Spinal cord (tissue), 10 donors: ENCODE results near the gene HCAR3. TPM values are rescaled to one million over a fixed set of nuclear protein-coding genes. Genes with fewer than 3 reads are reported as not detected.
A peak's percentile ranks its signal among the peaks of the same experiment; 100 is the strongest.

Source experiments
- DNase-seq, 6 donors: peaks; one replicate each; pipeline versions ENCODE4 v3.0.0 to v3.0.0-alpha.2; 2013 to 2015; ENCODE audit warnings: low spot score in 6 of 6, low read depth in 4 of 6
- H3K27ac ChIP-seq: one replicate; pipeline ENCODE4 v1.5.1; 2013; ENCODE audit warnings: low read depth, low read length, control low read depth
- H3K27me3 ChIP-seq: one replicate; pipeline ENCODE4 v1.6.1; 2013; ENCODE audit warnings: low read length; ENCODE audit not compliant: control insufficient read depth, insufficient read depth
- H3K36me3 ChIP-seq: one replicate; pipeline ENCODE4 v1.6.1; 2013; ENCODE audit warnings: low read length; ENCODE audit not compliant: control insufficient read depth, insufficient read depth
- H3K4me1 ChIP-seq: one replicate; pipeline ENCODE4 v1.6.1; 2013; ENCODE audit warnings: low read length; ENCODE audit not compliant: control insufficient read depth, insufficient read depth
- H3K4me3 ChIP-seq: one replicate; pipeline ENCODE4 v1.5.1; 2013; ENCODE audit warnings: low read depth, low read length, control low read depth
- H3K9me3 ChIP-seq: one replicate; pipeline ENCODE4 v1.6.1; 2013; ENCODE audit warnings: low read length; ENCODE audit not compliant: control insufficient read depth, insufficient read depth
- WGBS: methylation state at CpG from one replicate; pipeline ENCODE4 v1.1.5; 2013; ENCODE audit warnings: missing lambda C conversion rate; ENCODE audit not compliant: insufficient coverage; 5-methylcytosine and 5-hydroxymethylcytosine counted together
- polyA plus RNA-seq, 2 donors: library from polyadenylated mRNA; unstranded; fragments of 120-200 nt; gene quantifications; one replicate each; pipeline ENCODE4 v1.2.1, GENCODE V29; 2013; ENCODE audit not compliant: insufficient read length in 2 of 2
- total RNA-seq, 2 donors: library from RNA; depleted of rRNA in 1 of 2; stranded (reverse); fragments of 120-200 nt in 1 of 2; fragments of >200 nt in 1 of 2; gene quantifications; one replicate each; pipeline versions ENCODE4 v1.2.3 to v1.2.4, GENCODE V29; 2013 to 2014
- donor health status: healthy.

HCAR3 gene
- total and polyA plus RNA-seq, 4 donors, result 0.44 to 1.3 TPM; not detected in 2

DNA sequence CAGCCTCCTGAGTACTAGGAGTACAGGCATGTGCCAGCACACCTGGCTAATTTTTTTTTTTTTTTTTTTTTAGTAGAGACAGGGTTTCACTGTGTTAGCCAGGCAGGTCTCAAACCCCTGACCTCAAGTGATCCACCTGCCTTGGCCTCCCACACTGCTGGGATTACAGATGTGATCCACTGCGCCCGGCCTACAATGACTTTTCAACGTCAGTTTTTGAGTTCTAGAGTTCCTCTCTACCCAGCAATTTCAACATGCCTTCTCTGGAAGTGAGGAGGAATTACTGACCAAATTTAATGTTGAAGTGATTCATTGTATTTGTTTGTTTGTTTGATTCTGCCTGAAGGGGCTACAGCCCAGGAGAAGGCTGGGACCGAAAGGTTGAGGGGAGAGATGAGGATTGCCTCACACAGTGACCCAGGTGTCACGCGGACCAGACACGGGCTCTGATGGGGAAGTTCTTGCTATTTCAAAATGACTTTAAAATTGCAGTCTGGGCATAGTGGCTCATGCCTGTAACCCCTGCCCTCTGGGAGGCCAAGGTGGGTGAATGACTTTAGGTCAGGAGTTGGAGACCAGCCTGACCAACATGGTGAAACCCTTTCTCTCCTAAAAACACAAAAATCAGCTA lies 27.4 kb upstream of the HCAR3 start:
- no peak overlapping the region for H3K4me3 ChIP-seq
- H3K27ac ChIP-seq, result no peak overlapping the region
- no peaks in the 10 kb centered on the region for H3K9me3 ChIP-seq
- no peak for DNase-seq
- H3K36me3 ChIP-seq, result no peaks in the 10 kb centered on the region
- H3K4me1 ChIP-seq, result no peaks in the 10 kb centered on the region
- 87% methylated on average over 4 of the region's 7 CpGs for WGBS
- no peaks in the 10 kb centered on the region for H3K27me3 ChIP-seq

DNA sequence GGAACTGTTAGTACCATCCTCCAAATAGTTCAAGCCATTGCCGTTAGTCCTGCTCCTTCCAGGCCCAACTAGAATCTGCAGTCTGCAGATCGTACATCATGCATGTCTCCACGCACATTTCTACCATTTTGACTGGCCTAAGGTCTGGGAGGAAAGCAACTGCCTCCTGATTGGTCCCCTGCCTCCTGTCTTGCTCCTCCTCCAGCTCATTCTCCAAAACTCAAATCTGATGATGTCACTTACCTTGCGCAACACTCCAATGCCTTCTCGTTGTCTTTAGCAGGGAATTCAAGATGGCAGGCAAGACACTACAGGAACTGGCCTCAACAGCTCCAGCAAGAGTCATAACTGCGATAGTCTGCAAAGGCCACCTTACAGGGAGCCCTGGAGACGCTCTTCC lies 23.7 kb upstream of the HCAR3 start:
- no peaks in the 10 kb centered on the region for H3K9me3 ChIP-seq
- H3K27me3 ChIP-seq, result no peaks in the 10 kb centered on the region
- 92% methylated on average over 5 of the region's 7 CpGs for WGBS
- DNase-seq, result no peak
- H3K36me3 ChIP-seq, result no peaks in the 10 kb centered on the region
- no peak overlapping the region for H3K4me3 ChIP-seq
- no peaks in the 10 kb centered on the region for H3K4me1 ChIP-seq
- H3K27ac ChIP-seq, result no peak overlapping the region

DNA sequence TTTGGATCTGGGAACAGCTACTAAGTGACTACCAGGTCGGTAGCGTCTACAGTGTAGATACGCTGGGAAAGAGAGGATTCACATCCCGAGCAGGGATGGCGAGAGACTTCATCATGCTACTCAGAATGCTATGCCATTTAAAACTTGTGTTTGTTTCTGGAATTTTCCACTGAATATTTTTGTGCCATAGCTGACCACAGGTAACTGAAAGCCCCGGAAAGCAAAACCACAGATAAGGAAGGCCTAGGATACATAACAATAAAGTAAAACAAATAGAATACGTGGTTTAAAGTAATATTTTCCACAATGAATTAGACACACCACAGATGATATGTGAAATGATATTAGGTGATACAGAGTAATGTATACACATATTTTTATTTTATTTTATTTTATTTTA lies 22.0 kb upstream of the HCAR3 start:
- Histone ChIP-seq H3K4me1 (no peaks in the 10 kb centered on the region), H3K9me3 (no peaks in the 10 kb centered on the region), H3K27me3 (no peaks in the 10 kb centered on the region), H3K36me3 (no peaks in the 10 kb centered on the region), H3K4me3 (no peak overlapping the region), H3K27ac (no peak overlapping the region)
- WGBS, result 94% methylated on average over 5 of the region's 7 CpGs
- DNase-seq, result no peak

DNA sequence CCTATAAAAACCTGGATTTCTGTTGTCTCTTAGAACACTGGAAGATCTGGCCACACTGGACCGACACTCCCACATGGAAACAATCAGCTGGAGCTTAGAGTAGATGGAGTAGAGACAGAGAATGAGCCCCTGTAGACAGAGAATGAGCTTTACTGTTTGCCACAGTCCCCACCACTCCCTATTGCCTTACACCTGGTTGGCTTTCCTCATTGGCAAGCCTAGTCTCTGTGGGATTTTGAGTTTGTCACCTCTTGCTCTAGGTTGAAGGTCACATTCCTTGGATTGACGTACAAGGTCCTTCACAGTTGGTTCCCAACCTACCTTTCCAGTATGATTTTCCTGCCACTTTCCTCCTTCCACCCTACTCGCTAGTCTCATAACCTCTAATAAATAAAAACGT lies 16.0 kb upstream of the HCAR3 start:
- WGBS, result 91% methylated on average over 3 of the region's 4 CpGs
- Histone ChIP-seq H3K9me3 (no peaks in the 10 kb centered on the region), H3K27me3 (no peaks in the 10 kb centered on the region), H3K4me3 (no peak overlapping the region), H3K36me3 (no peaks in the 10 kb centered on the region), H3K4me1 (peaks cover 14% of the 10 kb centered on the region), H3K27ac (no peak overlapping the region)
- no peak for DNase-seq

DNA sequence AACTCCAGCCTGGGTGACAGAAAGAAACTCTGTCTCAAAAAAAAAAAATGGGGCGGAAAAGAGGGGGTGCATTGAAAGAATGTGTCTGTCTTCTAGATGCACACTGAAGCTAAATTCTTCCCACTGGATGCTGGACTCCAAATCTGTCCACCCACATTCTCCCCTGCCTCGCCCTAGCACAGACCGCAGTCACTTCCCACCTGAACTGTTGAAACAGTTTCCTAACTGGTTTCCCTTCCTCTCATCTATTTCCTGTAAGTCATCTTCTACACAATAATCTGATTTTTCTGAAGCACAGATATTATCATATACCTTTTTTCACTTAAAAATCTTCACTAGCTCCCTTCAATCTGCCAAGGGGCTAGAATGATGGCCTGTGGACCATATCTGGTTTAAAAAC lies 15.6 kb upstream of the HCAR3 start:
- no peaks in the 10 kb centered on the region for H3K9me3 ChIP-seq
- no peak for DNase-seq
- 92% methylated on average over 2 of the region's 3 CpGs for WGBS
- H3K36me3 ChIP-seq, result no peaks in the 10 kb centered on the region
- H3K27ac ChIP-seq, result no peak overlapping the region
- no peak overlapping the region for H3K4me3 ChIP-seq
- no peaks in the 10 kb centered on the region for H3K27me3 ChIP-seq
- peaks cover 14% of the 10 kb centered on the region for H3K4me1 ChIP-seq

DNA sequence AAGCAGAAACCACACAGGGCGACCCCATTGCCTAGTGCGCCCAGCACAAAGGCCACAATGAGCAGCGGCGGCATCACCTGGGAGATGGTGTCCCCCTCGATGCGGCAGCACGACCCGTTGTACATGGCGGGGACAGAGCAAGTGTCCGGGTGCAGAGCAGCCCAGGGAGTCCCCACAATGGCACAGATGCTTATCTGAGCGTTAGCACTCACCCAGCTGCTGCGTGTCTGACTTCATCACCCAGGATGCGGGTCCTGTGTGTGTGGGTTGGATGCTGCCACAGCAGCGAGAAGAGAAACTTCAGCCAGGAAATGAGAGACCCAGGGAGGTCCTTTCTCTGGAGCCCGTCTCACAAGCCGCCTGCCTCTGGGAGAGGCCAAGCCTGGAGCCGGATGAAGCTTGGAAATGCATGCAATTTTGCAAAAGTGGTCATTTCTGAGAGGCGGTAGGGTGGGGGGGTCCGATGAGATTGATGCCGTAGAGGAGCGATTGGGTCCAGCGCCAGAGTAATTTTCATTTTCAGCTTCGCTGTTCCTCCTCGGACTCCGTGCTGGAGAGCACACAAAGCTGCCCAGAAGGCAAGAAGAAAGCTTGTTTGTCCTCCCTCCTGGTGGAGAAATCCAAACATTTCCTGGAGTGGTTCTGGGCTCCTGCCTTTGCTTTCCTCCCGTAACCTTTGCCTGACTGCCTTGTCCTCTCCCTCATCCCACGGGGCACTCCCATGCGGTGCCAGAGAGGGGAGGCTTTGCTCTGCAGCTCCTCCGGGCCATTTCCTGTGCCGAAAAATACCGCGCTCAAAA lies 13.8 kb upstream of the HCAR3 start, which contains the start of gene HCAR1:
Gene HCAR1, minus strand, starts transcription at position 630 of the 800 bp plus-strand sequence. Its CDS starts 505 bp downstream, at position 125.
- Histone ChIP-seq H3K36me3 (no peaks in the 10 kb centered on the region), H3K27ac (peak within 1 kb of the TSS; percentile 60), H3K27me3 (no peaks in the 10 kb centered on the region), H3K9me3 (no peaks in the 10 kb centered on the region), H3K4me3 (peak within 1 kb of the TSS; percentile 31), H3K4me1 (peaks cover 14% of the 10 kb centered on the region)
- DNase-seq, result peak in 1 of 6 donors; percentile 54
- WGBS, result 77% methylated on average over 28 of the region's 32 CpGs

DNA sequence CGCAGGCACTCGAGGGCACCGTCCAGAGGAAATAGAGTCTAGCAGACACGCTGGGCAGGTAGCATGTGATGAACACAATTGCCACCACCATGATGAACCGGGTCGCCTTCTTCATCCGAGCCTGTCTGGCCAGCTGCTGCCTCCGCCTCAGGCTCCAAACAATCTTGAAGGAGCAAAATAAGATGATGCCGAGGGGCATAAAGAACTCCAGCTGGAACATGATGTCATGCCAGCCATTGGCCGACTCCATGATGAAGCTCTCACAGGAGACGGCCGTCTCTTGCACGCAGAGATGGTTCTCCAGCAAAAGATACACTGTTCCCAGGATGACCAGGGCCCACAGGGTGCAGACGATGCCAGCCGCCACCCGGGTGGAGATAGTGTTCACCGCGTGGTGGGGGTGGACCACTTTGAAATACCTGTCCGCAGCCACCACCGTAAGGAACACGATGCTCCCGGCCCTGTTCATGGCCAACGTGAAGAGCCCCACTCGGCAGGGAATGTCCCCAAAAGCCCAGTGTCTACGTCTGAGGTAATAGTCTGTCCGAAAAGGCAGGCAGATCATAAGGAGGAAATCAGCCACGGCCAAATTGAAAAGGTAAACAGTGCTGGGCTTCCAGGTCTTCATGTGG lies 13.1 kb upstream of the HCAR3 start:
- no peak for DNase-seq
- no peaks in the 10 kb centered on the region for H3K27me3 ChIP-seq
- 94% methylated on average over 27 of the region's 27 CpGs for WGBS
- H3K4me3 ChIP-seq, result no peak overlapping the region
- no peak overlapping the region for H3K27ac ChIP-seq
- H3K4me1 ChIP-seq, result peaks cover 14% of the 10 kb centered on the region
- no peaks in the 10 kb centered on the region for H3K9me3 ChIP-seq
- H3K36me3 ChIP-seq, result no peaks in the 10 kb centered on the region

DNA sequence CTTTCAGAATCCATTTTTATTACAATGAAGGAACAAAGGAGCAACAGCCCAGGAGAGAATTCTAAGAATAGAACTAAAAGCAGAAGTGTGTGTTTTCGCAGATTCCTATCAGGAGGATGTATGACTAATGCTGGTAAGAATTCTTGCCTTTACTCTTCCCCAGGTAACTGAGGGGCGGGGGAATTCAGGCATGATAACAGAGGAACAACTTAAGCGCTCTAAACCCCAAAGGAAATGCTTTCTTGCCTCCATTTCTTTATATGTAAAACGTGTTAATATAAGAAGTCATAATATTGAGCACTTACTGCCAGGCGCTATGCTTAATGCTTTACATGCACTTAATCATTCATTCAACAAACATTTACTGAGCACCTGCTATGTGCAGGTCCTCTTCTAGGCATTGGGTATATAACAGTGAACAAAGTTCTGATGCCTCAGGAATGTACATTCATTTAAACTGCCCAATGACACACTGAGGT lies 9.5 kb upstream of the HCAR3 start:
- Histone ChIP-seq H3K27me3 (no peaks in the 10 kb centered on the region), H3K4me1 (peaks cover 14% of the 10 kb centered on the region), H3K36me3 (no peaks in the 10 kb centered on the region), H3K27ac (no peak overlapping the region), H3K9me3 (no peaks in the 10 kb centered on the region), H3K4me3 (no peak overlapping the region)
- WGBS, result no CpG with 5 or more reads among the region's 5 CpGs
- DNase-seq, result no peak

DNA sequence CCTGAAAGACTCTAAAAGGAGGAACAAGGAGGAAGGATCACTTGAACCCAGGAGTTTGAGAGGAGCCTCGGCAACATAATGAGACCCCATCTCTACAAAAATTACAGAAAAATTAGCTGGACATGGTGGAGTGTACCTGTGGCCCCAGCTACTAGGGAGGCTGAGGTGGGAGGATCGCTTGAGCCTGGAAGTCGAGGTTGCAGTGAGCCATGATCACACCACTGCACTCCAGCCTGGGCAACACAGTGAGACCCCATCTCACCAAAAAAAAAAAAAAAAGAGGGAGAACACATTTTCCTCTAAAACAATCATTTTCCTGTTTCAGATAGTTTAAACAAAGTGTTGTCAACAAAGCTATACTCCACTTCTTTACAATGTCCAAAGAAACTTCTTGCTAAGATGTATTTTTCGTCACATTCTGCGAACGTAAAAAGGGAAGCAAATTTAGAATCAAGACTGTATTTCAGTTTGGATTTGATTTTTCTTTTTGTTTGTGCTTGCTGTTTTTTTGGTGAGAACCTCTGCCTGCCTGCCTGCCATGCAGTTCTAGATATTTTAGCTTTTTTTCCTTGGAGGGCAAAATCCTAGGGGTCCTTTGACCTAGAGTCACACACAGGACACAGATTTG lies 9.0 kb upstream of the HCAR3 start:
- Histone ChIP-seq H3K9me3 (no peaks in the 10 kb centered on the region), H3K27me3 (no peaks in the 10 kb centered on the region), H3K4me1 (peaks cover 10% of the 10 kb centered on the region), H3K27ac (no peak overlapping the region), H3K36me3 (no peaks in the 10 kb centered on the region), H3K4me3 (no peak overlapping the region)
- no peak for DNase-seq
- no CpG with 5 or more reads among the region's 6 CpGs for WGBS
